Adrenal gland (tissue), 12 donors: Measurements from ENCODE around the gene COL23A1. TPM values are rescaled to one million over a fixed set of nuclear protein-coding genes. Genes with fewer than 3 reads are reported as not detected.

ENCODE experiments used
- DNase-seq, 7 donors: peaks; one replicate each; pipeline ENCODE4 v3.0.0-alpha.2; 2019 to 2020
- H3K27ac ChIP-seq, 5 donors: fragments of 200-600 bp; sonication (generic) in 4 of 5; 1 replicate in 3 of 5; 2 replicates in 2 of 5; pipeline versions ENCODE4 v1.5.1 to v1.8.0; 2016 to 2020; ENCODE audit warnings: mild to moderate bottlenecking in 1 of 5
- H3K27me3 ChIP-seq: fragments of 200-600 bp; 2 replicates; pipeline ENCODE4 v1.8.0; 2021
- H3K36me3 ChIP-seq, 2 donors: fragments of 200-600 bp; replicated peaks in 1 of 2; 1 replicate in 1 of 2; 2 replicates in 1 of 2; pipeline versions ENCODE4 v1.5.1 to v1.8.0; 2018 to 2022
- H3K4me1 ChIP-seq, 2 donors: fragments of 200-600 bp; replicated peaks in 1 of 2; 1 replicate in 1 of 2; 2 replicates in 1 of 2; pipeline versions ENCODE4 v1.5.1 to v1.8.0; 2018 to 2021
- H3K4me3 ChIP-seq, 4 donors: fragments of 200-600 bp; sonication (generic) in 3 of 4; one replicate each; pipeline ENCODE4 v1.5.1; 2016 to 2018
- H3K9me3 ChIP-seq, 3 donors: fragments of 200-600 bp; sonication (generic) in 1 of 3; replicated peaks in 1 of 3; 1 replicate in 2 of 3; 2 replicates in 1 of 3; pipeline versions ENCODE4 v1.5.1 to v1.8.0; 2016 to 2021
- POLR2A ChIP-seq, 2 donors: fragments of 450-650 bp; IDR thresholded peaks; one replicate each; pipeline ENCODE4 v1.6.1; 2017; ENCODE audit warnings: antibody characterized with exemption in 2 of 2, mild to moderate bottlenecking in 2 of 2, moderate library complexity in 1 of 2
- WGBS, 4 donors: extraction: QIAGEN DNeasy Blood & Tissue Kit in 2 of 4; methylation state at CpG; one replicate each; pipeline versions ENCODE4 v1.1.5 to v1.1.7; 2013 to 2017; 5-methylcytosine and 5-hydroxymethylcytosine counted together
- intact Hi-C, 2 donors: fragments of 100-400 bp; cut with DNase I; formaldehyde crosslinking; loops; one replicate each; pipeline versions ENCODE4 v1.14.1 to v1.15.0; 2022 to 2023
- polyA plus RNA-seq, 3 donors: library from polyadenylated mRNA; stranded (reverse); fragments of 200-250 nt in 2 of 3; fragments of 350-450 nt in 1 of 3; fragmentation: Illumina TruSeq in 1 of 3; extraction: RNeasy Lipid Tissue Mini Kit (QIAGEN cat#74804) in 1 of 3; gene quantifications; one replicate each; pipeline ENCODE4 v1.2.3, GENCODE V29; 2013 to 2014
- total RNA-seq, 9 donors: library from RNA; depleted of rRNA in 4 of 9; stranded (reverse); fragments of >200 nt in 4 of 9; fragments of 120-200 nt in 1 of 9; fragmentation: NEBNext Ultra II Directional in 1 of 9; extraction: Animal tissue kit (Norgen Biotek cat#: 25700) in 1 of 9; gene quantifications; one replicate each; pipeline versions ENCODE4 v1.1.0 to v1.2.4, GENCODE V29; 2013 to 2023
- TF ChIP-seq, protein P1 (sequence below), 6 experiments: fragments of 450-650 bp in 4 of 6; fragments of 200-600 bp in 2 of 6; sonication (generic) in 1 of 6; IDR thresholded peaks; 1 replicate in 5 of 6; 2 replicates in 1 of 6; pipeline versions ENCODE4 v1.5.1 to v1.8.0; 2016 to 2021; ENCODE audit warnings: antibody characterized with exemption in 6 of 6, mild to moderate bottlenecking in 2 of 6, moderate library complexity in 1 of 6
- donor health status: healthy with polysubstance abuse.
- donor health status: Bipolar disorder and iron deficiency.
- donor health status: DM: yes; HTN: yes; CAD: no.
- donor health status: DM: no; HTN: no; CAD: no.
- donor health status: DM: no; HTN: no; CAD: no.
- donor health status: DM: yes; HTN: yes; CAD: no.

COL23A1 gene
- total and polyA plus RNA-seq, 12 donors: 0.09 to 4.4 (median 0.88) TPM

GRCh38 chr5:178545941-178546674, 44.1 kb downstream of the COL23A1 start:
- no peaks in the 10 kb centered on the region for H3K27me3 ChIP-seq
- no peak overlapping the region for H3K27ac ChIP-seq
- DNase-seq: no peak
- no peak overlapping the region for H3K4me3 ChIP-seq
- H3K4me1 ChIP-seq: no peaks in the 10 kb centered on the region
- H3K9me3 ChIP-seq: no peaks in the 10 kb centered on the region
- TF ChIP-seq, protein P1, sequence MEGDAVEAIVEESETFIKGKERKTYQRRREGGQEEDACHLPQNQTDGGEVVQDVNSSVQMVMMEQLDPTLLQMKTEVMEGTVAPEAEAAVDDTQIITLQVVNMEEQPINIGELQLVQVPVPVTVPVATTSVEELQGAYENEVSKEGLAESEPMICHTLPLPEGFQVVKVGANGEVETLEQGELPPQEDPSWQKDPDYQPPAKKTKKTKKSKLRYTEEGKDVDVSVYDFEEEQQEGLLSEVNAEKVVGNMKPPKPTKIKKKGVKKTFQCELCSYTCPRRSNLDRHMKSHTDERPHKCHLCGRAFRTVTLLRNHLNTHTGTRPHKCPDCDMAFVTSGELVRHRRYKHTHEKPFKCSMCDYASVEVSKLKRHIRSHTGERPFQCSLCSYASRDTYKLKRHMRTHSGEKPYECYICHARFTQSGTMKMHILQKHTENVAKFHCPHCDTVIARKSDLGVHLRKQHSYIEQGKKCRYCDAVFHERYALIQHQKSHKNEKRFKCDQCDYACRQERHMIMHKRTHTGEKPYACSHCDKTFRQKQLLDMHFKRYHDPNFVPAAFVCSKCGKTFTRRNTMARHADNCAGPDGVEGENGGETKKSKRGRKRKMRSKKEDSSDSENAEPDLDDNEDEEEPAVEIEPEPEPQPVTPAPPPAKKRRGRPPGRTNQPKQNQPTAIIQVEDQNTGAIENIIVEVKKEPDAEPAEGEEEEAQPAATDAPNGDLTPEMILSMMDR (IDR thresholded peaks at IDR 0.05): no peak
- TF ChIP-seq POLR2A (IDR thresholded peaks at IDR 0.05): no peak
- intact Hi-C loops: no loop called here
- no peaks in the 10 kb centered on the region for H3K36me3 ChIP-seq
- 74 to 89% (median 83%) methylated on average over 11 to 16 of the region's 16 CpGs for WGBS, 4 donors

DNA sequence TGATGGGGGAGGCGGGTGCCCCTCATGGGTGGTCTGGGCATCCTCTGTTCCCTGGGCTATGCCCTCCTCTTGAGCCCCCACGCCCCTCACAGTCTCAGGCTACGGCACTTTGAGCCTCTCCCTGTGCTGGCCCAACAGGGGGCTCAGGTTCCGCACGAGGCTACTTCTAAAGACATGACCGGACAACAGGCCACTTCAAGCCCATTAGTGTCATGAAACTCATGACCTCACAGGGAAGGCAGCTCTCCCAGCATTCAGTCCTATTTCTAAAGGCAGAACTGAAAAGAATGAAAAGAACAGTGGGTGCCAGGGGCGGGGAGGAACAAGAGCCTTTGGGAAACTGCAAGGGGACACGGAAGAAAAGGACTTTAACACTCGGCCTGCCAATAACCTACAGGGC, 45.0 kb downstream of the COL23A1 start:
- DNase-seq: no peak
- no peak for TF ChIP-seq POLR2A (IDR thresholded peaks at IDR 0.05)
- TF ChIP-seq, protein P1 (IDR thresholded peaks at IDR 0.05): no peak
- Histone ChIP-seq H3K36me3 (no peaks in the 10 kb centered on the region), H3K4me1 (no peaks in the 10 kb centered on the region), H3K27ac (no peak overlapping the region), H3K4me3 (no peak overlapping the region), H3K27me3 (no peaks in the 10 kb centered on the region), H3K9me3 (no peaks in the 10 kb centered on the region)
- 81 to 90% (median 86%) methylated on average over 8 to 9 of the region's 9 CpGs for WGBS, 4 donors
- intact Hi-C loops: no loop called here

GRCh38 chr5:178544166-178544834, 45.9 kb downstream of the COL23A1 start:
- no peak for DNase-seq
- no peaks in the 10 kb centered on the region for H3K36me3 ChIP-seq
- H3K4me1 ChIP-seq: no peaks in the 10 kb centered on the region
- H3K27ac ChIP-seq: no peak overlapping the region
- intact Hi-C loops: no loop called here
- TF ChIP-seq, protein P1 (IDR thresholded peaks at IDR 0.05): no peak
- no peak for TF ChIP-seq POLR2A (IDR thresholded peaks at IDR 0.05)
- H3K9me3 ChIP-seq: no peaks in the 10 kb centered on the region
- H3K4me3 ChIP-seq: no peak overlapping the region
- H3K27me3 ChIP-seq: no peaks in the 10 kb centered on the region
- 84 to 100% (median 94%) methylated on average over 8 to 22 of the region's 22 CpGs for WGBS, 4 donors

DNA sequence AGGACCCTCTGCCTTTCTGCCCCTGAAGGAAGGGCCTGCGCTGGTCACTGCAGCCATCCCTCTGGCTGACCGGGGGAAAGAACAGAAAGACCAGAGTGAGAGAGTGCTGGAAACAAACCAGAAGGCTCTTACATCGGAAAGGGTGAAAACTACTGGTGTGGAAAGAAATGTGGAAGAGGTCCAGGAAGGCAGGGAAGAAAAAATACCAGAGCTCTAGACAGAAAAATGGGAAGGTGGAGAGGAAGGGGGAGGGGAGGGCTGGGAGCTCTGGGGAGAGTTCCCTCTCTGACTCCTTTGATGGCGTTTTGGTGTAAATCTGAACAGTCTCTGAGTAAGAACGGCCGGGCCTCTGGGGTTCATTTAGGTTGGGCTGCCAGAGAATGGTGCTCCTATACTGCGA, 47.7 kb downstream of the COL23A1 start:
- no peaks in the 10 kb centered on the region for H3K4me1 ChIP-seq
- no peak for DNase-seq
- TF ChIP-seq, protein P1 (IDR thresholded peaks at IDR 0.05): no peak
- TF ChIP-seq POLR2A (IDR thresholded peaks at IDR 0.05): no peak
- no peaks in the 10 kb centered on the region for H3K9me3 ChIP-seq
- H3K27me3 ChIP-seq: no peaks in the 10 kb centered on the region
- no peak overlapping the region for H3K4me3 ChIP-seq
- 60 to 67% (median 63%) methylated on average over 7 of the region's 7 CpGs for WGBS, 4 donors
- H3K27ac ChIP-seq: no peak overlapping the region
- no peaks in the 10 kb centered on the region for H3K36me3 ChIP-seq
- intact Hi-C loops: no loop called here
